Glomerular visceral epithelial cell (primary cell): Measurements from ENCODE around the gene SVEP1.

Source experiments
- DNase-seq: peaks from one replicate; pipeline ENCODE4 v3.0.0-alpha.2; 2016; ENCODE audit errors: extremely low spot score

Gene SVEP1

DNA sequence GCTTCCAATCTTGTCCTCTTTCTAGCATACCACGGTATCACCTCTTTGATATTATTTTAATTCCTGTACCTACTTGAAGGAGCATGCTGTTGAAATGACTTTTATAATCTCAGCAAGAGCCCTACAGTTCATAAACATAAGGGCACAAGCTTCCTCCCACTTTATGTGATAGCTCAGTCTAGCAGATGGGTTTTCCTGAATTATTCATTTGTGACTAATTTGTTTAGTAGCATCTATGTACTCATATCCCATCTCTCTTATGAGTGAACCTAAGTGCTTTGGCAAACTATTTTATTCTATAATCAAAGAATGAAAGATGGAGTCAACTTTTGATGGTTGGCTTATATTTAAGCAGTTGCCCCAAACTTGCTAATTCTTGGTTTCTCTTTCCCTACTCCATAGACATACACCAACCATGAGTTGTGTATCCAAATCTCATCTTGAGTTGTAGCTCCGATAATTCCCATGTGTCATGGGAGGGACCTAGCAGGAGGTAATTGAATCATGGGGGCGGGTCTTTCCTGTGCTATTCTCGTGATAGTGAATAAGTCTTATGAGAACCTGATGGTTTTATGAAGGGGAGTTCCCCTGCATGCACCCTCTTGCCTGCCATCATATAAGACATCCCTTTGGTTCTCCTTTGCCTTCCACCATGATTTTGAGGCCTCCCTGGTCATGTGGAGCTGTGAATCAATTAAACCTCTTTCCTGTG is 259.6 kb downstream of the SVEP1 start:
- no peak for DNase-seq

DNA sequence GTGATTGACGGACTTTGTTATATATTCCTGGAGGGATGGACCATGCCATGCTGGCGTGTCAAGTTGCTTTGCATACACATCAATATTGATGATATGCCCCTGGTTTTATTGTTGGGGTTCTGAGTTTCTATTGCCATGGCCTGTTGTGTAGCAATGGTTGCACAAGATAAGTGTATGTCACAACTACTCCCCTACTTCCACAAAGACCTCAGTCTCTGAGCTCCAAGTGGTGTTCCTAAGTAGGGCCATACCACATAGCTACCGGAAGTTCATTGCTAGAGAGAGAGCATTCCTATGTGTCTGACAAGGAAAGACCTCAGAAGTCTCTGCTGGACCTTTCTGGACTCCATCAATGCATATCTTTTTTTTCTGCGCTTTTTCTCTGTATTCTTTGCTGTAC is 261.6 kb downstream of the SVEP1 start:
- no peak for DNase-seq

DNA sequence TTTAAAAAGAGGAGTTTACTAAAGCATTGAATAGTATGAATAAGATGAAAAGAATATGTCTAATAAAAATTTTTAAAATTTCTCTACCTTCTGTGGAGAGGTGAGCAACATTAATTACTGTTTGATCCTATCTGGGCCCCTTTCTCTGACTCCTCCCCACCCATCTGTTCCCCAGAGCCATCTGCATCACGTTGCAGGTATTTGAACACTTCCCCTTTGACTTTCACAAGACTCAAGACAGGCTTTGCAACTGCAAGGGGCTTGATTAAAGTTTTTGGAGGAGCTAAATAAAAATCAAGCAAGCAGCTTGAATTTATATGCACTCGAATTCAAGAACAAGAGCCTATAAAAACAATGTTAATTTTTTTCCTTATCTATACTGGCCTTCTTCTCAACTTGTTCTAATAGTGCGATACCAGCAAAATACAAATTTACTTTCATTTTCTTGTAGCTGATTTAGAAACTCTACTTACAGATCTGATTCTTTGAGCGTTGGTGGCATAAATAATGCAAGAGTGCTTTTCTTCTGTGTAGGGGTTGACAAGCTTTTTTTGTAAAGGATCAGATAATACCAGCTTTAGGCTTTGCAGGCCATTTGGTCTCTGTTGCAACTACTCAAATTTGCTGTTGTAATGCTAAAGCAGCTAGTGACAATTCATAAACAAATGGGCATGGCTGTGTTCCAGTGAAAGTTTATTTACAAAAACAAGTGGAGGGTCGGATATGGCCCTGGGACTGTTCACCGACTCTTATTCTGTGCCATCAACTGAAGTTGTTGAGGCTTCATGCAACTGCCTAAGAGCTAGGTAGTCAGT is 263.1 kb downstream of the SVEP1 start:
- DNase-seq: no peak
